GM12872 (cell line): ENCODE data around the gene NRG3.

Experiments used
- CTCF ChIP-seq: IDR thresholded peaks from 3 replicates; pipeline ENCODE4 v1.5.1; 2011; ENCODE audit warnings: low read depth, mild to moderate bottlenecking, low read length, moderate library complexity; ENCODE audit not compliant: insufficient read depth

Gene NRG3

GRCh38 chr10:82529062-82529461 is 654.1 kb downstream of the NRG3 start:
- no peak for TF ChIP-seq CTCF

GRCh38 chr10:82535457-82535856 is 660.5 kb downstream of the NRG3 start:
- no peak for TF ChIP-seq CTCF

- TF ChIP-seq CTCF = no peak
Observed at GRCh38 chr10:82536668-82537067, 661.7 kb downstream of the NRG3 start.

GRCh38 chr10:82538272-82538671 is 663.3 kb downstream of the NRG3 start:
- TF ChIP-seq CTCF = no peak

GRCh38 chr10:82543631-82544030 is 668.6 kb downstream of the NRG3 start:
- TF ChIP-seq CTCF = no peak

GRCh38 chr10:82544377-82544776 is 669.4 kb downstream of the NRG3 start:
- TF ChIP-seq CTCF = no peak

- no peak for TF ChIP-seq CTCF
Observed at GRCh38 chr10:82551506-82551905, 676.5 kb downstream of the NRG3 start.

- no peak for TF ChIP-seq CTCF
Observed at GRCh38 chr10:82552267-82552666, 677.3 kb downstream of the NRG3 start.
